H1 (cell line): ENCODE data around the gene HIPK2. TPM values are rescaled to one million over a fixed set of nuclear protein-coding genes. Genes with fewer than 3 reads are reported as not detected.

Experiments
- CTCF ChIA-PET: fragments of 300-600 bp; sonication (Branson Sonifier 250); formaldehyde crosslinking; loops from one replicate; lab custom pipeline; 2021; ENCODE audit not compliant: partially characterized antibody; lab: Charles Lee
- POLR2A ChIA-PET: fragments of 300-600 bp; sonication (Branson Sonifier 250); formaldehyde crosslinking; loops from one replicate; lab custom pipeline; 2021; ENCODE audit warnings: inconsistent platforms; ENCODE audit not compliant: partially characterized antibody; lab: Charles Lee
- DNase-seq, 2 experiments: peaks; one replicate each; pipeline versions ENCODE4 v3.0.0 to v3.0.0-alpha.2; 2010 to 2022; ENCODE audit warnings: low spot score in 2 of 2, low read depth in 1 of 2, mixed read lengths in 1 of 2
- FAIRE-seq: peaks from 2 replicates; lab custom pipeline; 2011; peaks lifted over from hg19 to GRCh38; lab: Jason Lieb, UNC
- H2AFZ ChIP-seq: 2 replicates; pipeline ENCODE4 v1.8.1; 2012; ENCODE audit warnings: low read length, inconsistent platforms
- H2AK5ac ChIP-seq: 2 replicates; pipeline ENCODE4 v1.6.1; 2013; ENCODE audit warnings: low read depth, low read length
- H2BK120ac ChIP-seq: replicated peaks from 2 replicates; pipeline ENCODE3; 2013; ENCODE audit warnings: low read depth, low read length, inconsistent platforms
- H2BK12ac ChIP-seq: 2 replicates; pipeline ENCODE4 v1.6.1; 2013; ENCODE audit warnings: low read depth, low read length
- H2BK15ac ChIP-seq: 2 replicates; pipeline ENCODE4 v1.6.1; 2013; ENCODE audit warnings: low read length
- H2BK20ac ChIP-seq: 2 replicates; pipeline ENCODE4 v1.6.1; 2013; ENCODE audit warnings: low read length
- H2BK5ac ChIP-seq: 2 replicates; pipeline ENCODE4 v1.6.1; 2013; ENCODE audit warnings: low read depth, low read length
- H3K14ac ChIP-seq: 2 replicates; pipeline ENCODE4 v1.6.1; 2013; ENCODE audit warnings: inconsistent platforms; ENCODE audit not compliant: insufficient read length
- H3K18ac ChIP-seq: 2 replicates; pipeline ENCODE4 v1.6.1; 2013; ENCODE audit warnings: low read length; ENCODE audit errors: extremely low read depth
- H3K23ac ChIP-seq: 2 replicates; pipeline ENCODE4 v1.6.1; 2013; ENCODE audit warnings: inconsistent platforms; ENCODE audit not compliant: insufficient read length
- H3K23me2 ChIP-seq: 2 replicates; pipeline ENCODE4 v1.6.1; 2013; ENCODE audit warnings: low read depth, low read length
- H3K27ac ChIP-seq: 2 replicates; pipeline ENCODE4 v1.6.1; 2011; ENCODE audit warnings: low read depth, low read length, inconsistent platforms
- H3K27me3 ChIP-seq, 4 experiments: replicated peaks in 1 of 4; 1 replicate in 1 of 4; 2 replicates in 3 of 4; pipeline versions ENCODE4 v1.6.1 to v1.8.1; 2011 to 2013; ENCODE audit warnings: low read length in 3 of 4, mild to moderate bottlenecking in 3 of 4, inconsistent platforms in 2 of 4, mixed read lengths in 2 of 4, moderate library complexity in 1 of 4; ENCODE audit not compliant: control insufficient read depth in 3 of 4, insufficient read depth in 3 of 4; ENCODE audit errors: extremely low read depth in 1 of 4
- H3K36me3 ChIP-seq, 4 experiments: 2 replicates each; pipeline versions ENCODE4 v1.6.1 to v1.8.1; 2011 to 2013; ENCODE audit warnings: mild to moderate bottlenecking in 4 of 4, low read length in 3 of 4, moderate library complexity in 2 of 4, control low read depth in 1 of 4, inconsistent platforms in 1 of 4; ENCODE audit not compliant: insufficient read depth in 4 of 4, control insufficient read depth in 2 of 4
- H3K4ac ChIP-seq: replicated peaks from 2 replicates; pipeline ENCODE3; 2013; ENCODE audit warnings: low read length, low read depth, mixed read lengths, inconsistent platforms; ENCODE audit not compliant: insufficient read length
- H3K4me1 ChIP-seq, 4 experiments: replicated peaks in 1 of 4; 1 replicate in 1 of 4; 2 replicates in 3 of 4; pipeline versions ENCODE4 v1.6.1 to v1.8.1; 2011 to 2013; ENCODE audit warnings: low read length in 3 of 4, inconsistent platforms in 2 of 4, mixed read lengths in 1 of 4; ENCODE audit not compliant: insufficient read depth in 4 of 4, control insufficient read depth in 3 of 4
- H3K4me2 ChIP-seq, 2 experiments: 2 replicates each; pipeline versions ENCODE4 v1.6.1 to v1.8.1; 2011 to 2013; ENCODE audit warnings: low read depth in 2 of 2, low read length in 2 of 2, control low read depth in 1 of 2, inconsistent platforms in 1 of 2, mild to moderate bottlenecking in 1 of 2; ENCODE audit not compliant: insufficient read depth in 1 of 2
- H3K4me3 ChIP-seq, 4 experiments: fragments of 200-600, 300-600 bp in 1 of 4; sonication (generic), shearing (Covaris generic), sonication (Bioruptor Twin) in 1 of 4; 2 replicates each; pipeline versions ENCODE4 v1.5.1 to v1.8.1; 2011 to 2016; ENCODE audit warnings: low read length in 4 of 4, low read depth in 3 of 4, control low read depth in 2 of 4, inconsistent platforms in 2 of 4, mild to moderate bottlenecking in 2 of 4, mixed read lengths in 1 of 4, moderate library complexity in 1 of 4; ENCODE audit not compliant: insufficient read depth in 2 of 4; ENCODE audit errors: extremely low read depth in 1 of 4
- H3K56ac ChIP-seq: replicated peaks from 2 replicates; pipeline ENCODE3; 2013; ENCODE audit warnings: low read depth, mild to moderate bottlenecking, mixed read lengths, low read length, inconsistent platforms; ENCODE audit not compliant: insufficient read length
- H3K79me1 ChIP-seq: 2 replicates; pipeline ENCODE4 v1.6.1; 2013; ENCODE audit warnings: low read depth, low read length, control low read depth
- H3K79me2 ChIP-seq, 2 experiments: 2 replicates each; pipeline versions ENCODE4 v1.6.1 to v1.8.1; 2012 to 2013; ENCODE audit warnings: low read length in 2 of 2, mild to moderate bottlenecking in 2 of 2, inconsistent platforms in 1 of 2; ENCODE audit not compliant: insufficient read depth in 2 of 2, control insufficient read depth in 1 of 2
- H3K9ac ChIP-seq, 4 experiments: replicated peaks in 1 of 4; 1 replicate in 1 of 4; 2 replicates in 3 of 4; pipeline versions ENCODE4 v1.6.1 to v1.8.1; 2011 to 2013; ENCODE audit warnings: low read depth in 3 of 4, low read length in 3 of 4, control low read depth in 2 of 4, mild to moderate bottlenecking in 2 of 4, moderate library complexity in 2 of 4, inconsistent platforms in 1 of 4; ENCODE audit errors: extremely low read depth in 1 of 4
- H3K9me3 ChIP-seq, 2 experiments: 2 replicates each; pipeline versions ENCODE4 v1.6.1 to v1.8.1; 2012 to 2013; ENCODE audit warnings: mild to moderate bottlenecking in 2 of 2, moderate library complexity in 2 of 2, control low read depth in 1 of 2, inconsistent platforms in 1 of 2, low read depth in 1 of 2, low read length in 1 of 2, mixed read lengths in 1 of 2; ENCODE audit not compliant: insufficient read depth in 2 of 2
- H4K20me1 ChIP-seq, 2 experiments: replicated peaks in 1 of 2; 2 replicates each; pipeline versions ENCODE3 to v1.8.1; 2011 to 2013; ENCODE audit warnings: inconsistent platforms in 2 of 2, low read length in 2 of 2, mild to moderate bottlenecking in 1 of 2; ENCODE audit not compliant: insufficient read depth in 2 of 2, control insufficient read depth in 1 of 2
- H4K5ac ChIP-seq: 2 replicates; pipeline ENCODE4 v1.6.1; 2013; ENCODE audit warnings: low read length, low read depth, mixed read lengths, inconsistent platforms; ENCODE audit not compliant: insufficient read length
- H4K8ac ChIP-seq: 2 replicates; pipeline ENCODE4 v1.8.0; 2013; ENCODE audit warnings: mild to moderate bottlenecking, moderate library complexity, low read length, inconsistent platforms; ENCODE audit not compliant: insufficient read depth; ENCODE audit errors: extremely low read depth
- H4K91ac ChIP-seq: replicated peaks from 2 replicates; pipeline ENCODE3; 2013; ENCODE audit warnings: low read length, mixed read lengths, inconsistent platforms; ENCODE audit not compliant: insufficient read length
- CBX8 ChIP-seq: fragments of 300-800, 300-1000 bp; sonication (generic); IDR thresholded peaks from 2 replicates; pipeline ENCODE4 v1.7.1; 2016; ENCODE audit warnings: low read depth, low read length, borderline replicate concordance
- E2F6 ChIP-seq: IDR thresholded peaks from 2 replicates; pipeline ENCODE4 v1.6.1; 2012; ENCODE audit warnings: inconsistent platforms
- EZH2 ChIP-seq: fragments of 200-600 bp; sonication (generic); IDR thresholded peaks from 2 replicates; pipeline ENCODE4 v1.7.1; 2012; ENCODE audit warnings: low read depth, mild to moderate bottlenecking, moderate library complexity, low read length, inconsistent platforms; ENCODE audit not compliant: severe bottlenecking
- GTF2F1 ChIP-seq: IDR thresholded peaks from 2 replicates; pipeline ENCODE4 v1.6.1; 2012; ENCODE audit warnings: low read depth, low read length, improper control_type of control experiment, borderline replicate concordance
- RAD21 ChIP-seq, 2 experiments: IDR thresholded peaks in 1 of 2; conservative IDR thresholded peaks in 1 of 2; 2 replicates each; pipeline ENCODE4 v1.6.1; 2011; ENCODE audit warnings: low read depth in 2 of 2, low read length in 2 of 2, improper control_type of control experiment in 1 of 2, inconsistent platforms in 1 of 2, mild to moderate bottlenecking in 1 of 2, moderate library complexity in 1 of 2
- RBBP5 ChIP-seq: IDR thresholded peaks from 2 replicates; pipeline ENCODE4 v1.7.1; 2012; ENCODE audit warnings: low read depth, mild to moderate bottlenecking, inconsistent platforms, low read length, moderate library complexity, borderline replicate concordance
- SIN3A ChIP-seq, 2 experiments: IDR thresholded peaks in 1 of 2; conservative IDR thresholded peaks in 1 of 2; 2 replicates each; pipeline ENCODE4 v1.6.1; 2011 to 2012; ENCODE audit warnings: low read length in 2 of 2, improper control_type of control experiment in 1 of 2, low read depth in 1 of 2, mild to moderate bottlenecking in 1 of 2
- WGBS, 2 experiments: shearing (Covaris generic) in 1 of 2; methylation state at CpG; one replicate each; pipeline versions ENCODE4 v1.1.6 to v1.1.7; 2013 to 2015; ENCODE audit warnings: low lambda C conversion rate in 2 of 2, mixed read lengths in 2 of 2, inconsistent platforms in 1 of 2, low coverage in 1 of 2, missing lambda C conversion rate in 1 of 2; ENCODE audit not compliant: insufficient replicate concordance in 2 of 2, insufficient coverage in 1 of 2, insufficient read length in 1 of 2; ENCODE audit errors: extremely low coverage in 1 of 2, missing lambda C conversion rate in 1 of 2; 5-methylcytosine and 5-hydroxymethylcytosine counted together
- polyA plus RNA-seq, 7 experiments: library from polyadenylated mRNA; depleted of rRNA in 3 of 7; stranded (reverse) in 5 of 7; unstranded in 2 of 7; fragments of >200 nt in 5 of 7; fragments of 200-250 nt in 2 of 7; gene quantifications; 1 replicate in 5 of 7; 2 replicates in 1 of 7; 4 replicates in 1 of 7; pipeline versions ENCODE4 v1.2.1 to v1.2.3, GENCODE V29; 2011 to 2013; ENCODE audit warnings: missing spikeins in 2 of 7, mixed read lengths in 2 of 7
- total RNA-seq: library from RNA; stranded (reverse); fragmentation: NEBNext Ultra II Directional; extraction: Animal tissue kit (Norgen Biotek cat#: 25700); gene quantifications from 2 replicates; pipeline ENCODE4 v1.2.1, GENCODE V29; 2021

HIPK2 gene
- total and polyA plus RNA-seq, 2 of the 8 experiments (the other 6 are each of a cell fraction or from before 2014, with no cell fraction given) = 8.3 to 24.3 TPM

DNA sequence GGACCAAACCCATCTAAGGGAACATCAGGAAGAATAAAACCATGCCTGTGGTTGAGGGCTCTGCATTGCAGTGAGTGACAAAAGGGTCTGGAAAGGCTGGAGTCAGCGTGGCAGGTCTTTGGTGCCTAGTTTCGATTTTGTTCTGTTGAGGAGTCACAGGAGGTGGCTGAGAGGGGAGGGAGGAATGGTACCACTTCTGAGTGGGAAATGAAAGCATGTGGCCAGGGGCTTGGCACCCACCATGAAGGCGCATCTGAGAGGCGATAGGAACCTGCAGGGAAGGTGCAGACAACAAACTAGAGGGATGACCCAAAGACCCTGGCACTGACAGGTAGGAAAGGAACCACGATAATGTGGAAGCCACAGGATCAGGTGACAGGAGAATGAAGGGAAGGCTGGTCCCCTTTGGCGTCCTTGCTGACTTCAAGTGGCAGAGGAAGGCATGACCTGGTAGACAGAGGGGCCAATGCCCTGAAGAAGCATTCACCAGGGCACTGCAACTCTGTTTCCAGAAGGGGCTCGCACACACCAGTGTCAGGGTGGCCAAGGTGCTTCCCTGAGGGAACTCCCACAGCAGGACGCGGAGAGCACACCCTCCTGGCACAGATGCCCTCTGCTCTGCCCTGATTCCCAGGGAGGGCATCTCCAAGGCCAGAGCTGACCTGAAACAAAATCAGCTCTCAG is 41.7 kb downstream of the HIPK2 start:
- no peak overlapping the region for H3K9ac ChIP-seq
- CTCF ChIA-PET = interaction anchor here (0.9 to 2.3 kb wide), 4 partner anchors 9 to 91 kb away, joined by 4 to 11 read pairs (median 7); no protein-coding TSS in a partner anchor

More for the DNA sequence above, 41.7 kb downstream of the HIPK2 start:
- H3K27ac ChIP-seq = no peak overlapping the region
- DNase-seq (no peak), FAIRE-seq (no peak)
- H3K23me2 ChIP-seq = no peaks in the 10 kb centered on the region
- H2BK12ac ChIP-seq = no peak overlapping the region
- H3K23ac ChIP-seq = no peak overlapping the region
- POLR2A ChIA-PET = no interaction called here
- H3K27me3 ChIP-seq = no peaks in the 10 kb centered on the region
- 0 out of 4 replicates have a peak, but pooled peaks cover 0 to 5% of the 10 kb centered on the region in 2 experiments for H3K79me2 ChIP-seq
- 89% methylated on average over 9 of the region's 9 CpGs; no CpG with 5 or more reads in 1 of the 2 experiments for WGBS, 2 experiments
- no peak for TF ChIP-seq GTF2F1
- no peak for TF ChIP-seq RBBP5
- no peak for TF ChIP-seq EZH2
- TF ChIP-seq E2F6 = no peak
- TF ChIP-seq RAD21 (IDR thresholded peaks at IDR 0.05 in 1 of 2, conservative IDR thresholded peaks at IDR 0.05 in 1 of 2; ENCODE audit: low read depth in 2 of 2, low read length in 2 of 2) = no peak
- TF ChIP-seq CBX8 = no peak
- TF ChIP-seq SIN3A (conservative IDR thresholded peaks at IDR 0.05 in 1 of 2, IDR thresholded peaks at IDR 0.05 in 1 of 2; ENCODE audit: low read depth in 1 of 2, low read length in 2 of 2) = no peak
- H3K79me1 ChIP-seq = peaks cover 4% of the 10 kb centered on the region; the same call in 1 of the 2 replicates
- 0 out of 2 replicates have a peak overlapping the region, but pooled peaks have one; percentile 23 for H2BK15ac ChIP-seq
- no peak overlapping the region for H3K4ac ChIP-seq
- no peak overlapping the region for H2AK5ac ChIP-seq
- no peak overlapping the region for H3K18ac ChIP-seq
- H3K4me1 ChIP-seq = peaks cover 0 to 3% (median 0%) of the 10 kb centered on the region in 4 experiments; a peak in 1 of 7 replicates
- H2BK120ac ChIP-seq = no peak overlapping the region
- peaks cover 0 to 3% of the 10 kb centered on the region in 2 experiments for H4K20me1 ChIP-seq
- H3K14ac ChIP-seq = no peak overlapping the region
- no peak overlapping the region for H4K8ac ChIP-seq
- H3K56ac ChIP-seq = no peak overlapping the region
- H3K36me3 ChIP-seq = no peaks in the 10 kb centered on the region
- H3K4me3 ChIP-seq = no peak overlapping the region
- no peak overlapping the region for H2AFZ ChIP-seq
- no peak overlapping the region for H3K4me2 ChIP-seq
- no peak overlapping the region for H2BK5ac ChIP-seq
- H4K5ac ChIP-seq = no peak overlapping the region
- no peak overlapping the region for H4K91ac ChIP-seq
- no peak overlapping the region for H2BK20ac ChIP-seq
- H3K9me3 ChIP-seq = no peaks in the 10 kb centered on the region
